K562 (cell line): ENCODE results near the gene CSRNP2. TPM values are rescaled to one million over a fixed set of nuclear protein-coding genes. Genes with fewer than 3 reads are reported as not detected.

Experiments used
- FOXJ2 ChIP-seq: fragments of 200-800 bp; sonication (Bioruptor generic); IDR thresholded peaks from 2 replicates; pipeline ENCODE4 v1.6.1; 2016; ENCODE audit warnings: missing genetic modification characterization, missing compliant biosample characterization
- JUNB ChIP-seq: fragments of 450-650 bp; formaldehyde crosslinking; conservative IDR thresholded peaks from 2 replicates; pipeline ENCODE4 v1.4.0; 2020; ENCODE audit warnings: mild to moderate bottlenecking
- KDM2B ChIP-seq: fragments of 250-450 bp; sonication (Bioruptor Pico); IDR thresholded peaks from 2 replicates; pipeline ENCODE4 v1.8.0; 2021; ENCODE audit warnings: mild to moderate bottlenecking, moderate library complexity
- NCOR1 ChIP-seq: fragments of 450-650 bp; IDR thresholded peaks from 2 replicates; pipeline ENCODE4 v1.6.1; 2016; ENCODE audit warnings: mild to moderate bottlenecking, moderate library complexity
- NFRKB ChIP-seq: fragments of 450-650 bp; IDR thresholded peaks from 2 replicates; pipeline ENCODE4 v1.6.1; 2016; ENCODE audit warnings: low read depth
- NR2F6 ChIP-seq: fragments of 450-650 bp; formaldehyde crosslinking; IDR thresholded peaks from 2 replicates; pipeline ENCODE4 v1.4.0; 2020; ENCODE audit warnings: mild to moderate bottlenecking
- PRPF4 ChIP-seq: fragments of 200-400 bp; formaldehyde crosslinking; IDR thresholded peaks from one replicate; pipeline ENCODE4 v1.6.1; 2017; ENCODE audit warnings: low read length, low read depth, mild to moderate bottlenecking; ENCODE audit not compliant: insufficient read depth, poor library complexity, severe bottlenecking
- SMAD2 ChIP-seq: fragments of 150-350 bp; IDR thresholded peaks from 2 replicates; pipeline ENCODE4 v1.6.1; 2014; ENCODE audit warnings: low read depth, mild to moderate bottlenecking, low read length
- SMARCE1 ChIP-seq: fragments of 450-650 bp; IDR thresholded peaks from 2 replicates; pipeline ENCODE4 v1.7.1; 2016; ENCODE audit warnings: mild to moderate bottlenecking
- STAT5B ChIP-seq: fragments of 250-450 bp; sonication (Bioruptor Pico); IDR thresholded peaks from 2 replicates; pipeline ENCODE4 v1.8.0; 2021; ENCODE audit warnings: mild to moderate bottlenecking, inconsistent platforms
- polyA plus RNA-seq, 8 experiments: library from polyadenylated mRNA; depleted of rRNA in 4 of 8; stranded (reverse) in 5 of 8; unstranded in 3 of 8; fragments of >200 nt; fragmentation: Nextera tagmentation in 2 of 8; fragmentation: Illumina TruSeq in 1 of 8; extraction: Ambion mirVana in 2 of 8; extraction: Trizol in 1 of 8; gene quantifications; 2 replicates each; pipeline versions ENCODE4 v1.2.1 to v1.2.3, GENCODE V29; 2011 to 2014; ENCODE audit warnings: inconsistent platforms in 1 of 8, missing spikeins in 1 of 8
- total RNA-seq, 7 experiments: library from RNA; depleted of rRNA in 6 of 7; stranded (reverse); fragments of >200 nt in 6 of 7; fragmentation: Illumina TruSeq in 2 of 7; extraction: Trizol in 2 of 7; gene quantifications; 2 replicates each; pipeline versions ENCODE4 v1.2.1 to v1.2.3, GENCODE V29; 2011 to 2021; ENCODE audit warnings: low replicate concordance in 1 of 7
- TF ChIP-seq, protein P1 (sequence below): fragments of 450-650 bp; IDR thresholded peaks from 2 replicates; pipeline ENCODE4 v1.6.1; 2016; ENCODE audit warnings: mild to moderate bottlenecking, moderate library complexity
- TF ChIP-seq, protein P2 (sequence below), 2 experiments: fragments of 450-650 bp in 1 of 2; sonication (generic) in 1 of 2; formaldehyde crosslinking in 1 of 2; IDR thresholded peaks in 1 of 2; conservative IDR thresholded peaks in 1 of 2; 2 replicates each; pipeline versions ENCODE4 v1.6.1 to v1.8.1; 2016 to 2023; ENCODE audit warnings: mild to moderate bottlenecking in 2 of 2, moderate library complexity in 2 of 2, inconsistent platforms in 1 of 2, missing genetic modification reagents in 1 of 2
- TF ChIP-seq, protein P3 (sequence below): fragments of 250-450 bp; sonication (Bioruptor Pico); IDR thresholded peaks from 2 replicates; pipeline ENCODE4 v1.5.1; 2021; ENCODE audit warnings: mild to moderate bottlenecking
- TF ChIP-seq, protein P4 (sequence below): fragments of 250-450 bp; sonication (Bioruptor Pico); IDR thresholded peaks from 2 replicates; pipeline ENCODE4 v1.5.0; 2020; ENCODE audit warnings: mild to moderate bottlenecking

Gene CSRNP2
- total and polyA plus RNA-seq, 9 of the 15 experiments (the other 6 are each of a cell fraction or from before 2014, with no cell fraction given): 1.6 to 13.9 (median 5.9) TPM

DNA sequence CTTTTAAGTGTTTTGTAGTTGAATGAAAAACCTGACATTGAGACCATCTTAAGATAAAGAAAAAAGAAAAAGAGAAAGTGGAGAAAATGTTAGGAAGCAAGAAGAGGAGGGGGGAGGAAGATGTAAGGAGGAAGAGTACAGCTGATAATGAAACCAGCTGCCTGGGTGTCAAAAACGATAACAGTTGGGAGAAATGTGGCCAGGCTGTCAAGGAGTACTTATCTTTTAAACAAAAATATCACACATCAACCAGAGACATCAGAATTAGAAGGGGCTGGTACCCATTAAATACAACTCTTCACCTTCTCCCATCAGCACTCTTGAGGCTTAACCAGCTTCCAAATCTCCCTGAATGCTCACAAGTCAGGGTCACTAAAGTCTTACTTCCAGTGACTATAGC, 61.7 kb downstream of the CSRNP2 start (continued):
- TF ChIP-seq, protein P1, sequence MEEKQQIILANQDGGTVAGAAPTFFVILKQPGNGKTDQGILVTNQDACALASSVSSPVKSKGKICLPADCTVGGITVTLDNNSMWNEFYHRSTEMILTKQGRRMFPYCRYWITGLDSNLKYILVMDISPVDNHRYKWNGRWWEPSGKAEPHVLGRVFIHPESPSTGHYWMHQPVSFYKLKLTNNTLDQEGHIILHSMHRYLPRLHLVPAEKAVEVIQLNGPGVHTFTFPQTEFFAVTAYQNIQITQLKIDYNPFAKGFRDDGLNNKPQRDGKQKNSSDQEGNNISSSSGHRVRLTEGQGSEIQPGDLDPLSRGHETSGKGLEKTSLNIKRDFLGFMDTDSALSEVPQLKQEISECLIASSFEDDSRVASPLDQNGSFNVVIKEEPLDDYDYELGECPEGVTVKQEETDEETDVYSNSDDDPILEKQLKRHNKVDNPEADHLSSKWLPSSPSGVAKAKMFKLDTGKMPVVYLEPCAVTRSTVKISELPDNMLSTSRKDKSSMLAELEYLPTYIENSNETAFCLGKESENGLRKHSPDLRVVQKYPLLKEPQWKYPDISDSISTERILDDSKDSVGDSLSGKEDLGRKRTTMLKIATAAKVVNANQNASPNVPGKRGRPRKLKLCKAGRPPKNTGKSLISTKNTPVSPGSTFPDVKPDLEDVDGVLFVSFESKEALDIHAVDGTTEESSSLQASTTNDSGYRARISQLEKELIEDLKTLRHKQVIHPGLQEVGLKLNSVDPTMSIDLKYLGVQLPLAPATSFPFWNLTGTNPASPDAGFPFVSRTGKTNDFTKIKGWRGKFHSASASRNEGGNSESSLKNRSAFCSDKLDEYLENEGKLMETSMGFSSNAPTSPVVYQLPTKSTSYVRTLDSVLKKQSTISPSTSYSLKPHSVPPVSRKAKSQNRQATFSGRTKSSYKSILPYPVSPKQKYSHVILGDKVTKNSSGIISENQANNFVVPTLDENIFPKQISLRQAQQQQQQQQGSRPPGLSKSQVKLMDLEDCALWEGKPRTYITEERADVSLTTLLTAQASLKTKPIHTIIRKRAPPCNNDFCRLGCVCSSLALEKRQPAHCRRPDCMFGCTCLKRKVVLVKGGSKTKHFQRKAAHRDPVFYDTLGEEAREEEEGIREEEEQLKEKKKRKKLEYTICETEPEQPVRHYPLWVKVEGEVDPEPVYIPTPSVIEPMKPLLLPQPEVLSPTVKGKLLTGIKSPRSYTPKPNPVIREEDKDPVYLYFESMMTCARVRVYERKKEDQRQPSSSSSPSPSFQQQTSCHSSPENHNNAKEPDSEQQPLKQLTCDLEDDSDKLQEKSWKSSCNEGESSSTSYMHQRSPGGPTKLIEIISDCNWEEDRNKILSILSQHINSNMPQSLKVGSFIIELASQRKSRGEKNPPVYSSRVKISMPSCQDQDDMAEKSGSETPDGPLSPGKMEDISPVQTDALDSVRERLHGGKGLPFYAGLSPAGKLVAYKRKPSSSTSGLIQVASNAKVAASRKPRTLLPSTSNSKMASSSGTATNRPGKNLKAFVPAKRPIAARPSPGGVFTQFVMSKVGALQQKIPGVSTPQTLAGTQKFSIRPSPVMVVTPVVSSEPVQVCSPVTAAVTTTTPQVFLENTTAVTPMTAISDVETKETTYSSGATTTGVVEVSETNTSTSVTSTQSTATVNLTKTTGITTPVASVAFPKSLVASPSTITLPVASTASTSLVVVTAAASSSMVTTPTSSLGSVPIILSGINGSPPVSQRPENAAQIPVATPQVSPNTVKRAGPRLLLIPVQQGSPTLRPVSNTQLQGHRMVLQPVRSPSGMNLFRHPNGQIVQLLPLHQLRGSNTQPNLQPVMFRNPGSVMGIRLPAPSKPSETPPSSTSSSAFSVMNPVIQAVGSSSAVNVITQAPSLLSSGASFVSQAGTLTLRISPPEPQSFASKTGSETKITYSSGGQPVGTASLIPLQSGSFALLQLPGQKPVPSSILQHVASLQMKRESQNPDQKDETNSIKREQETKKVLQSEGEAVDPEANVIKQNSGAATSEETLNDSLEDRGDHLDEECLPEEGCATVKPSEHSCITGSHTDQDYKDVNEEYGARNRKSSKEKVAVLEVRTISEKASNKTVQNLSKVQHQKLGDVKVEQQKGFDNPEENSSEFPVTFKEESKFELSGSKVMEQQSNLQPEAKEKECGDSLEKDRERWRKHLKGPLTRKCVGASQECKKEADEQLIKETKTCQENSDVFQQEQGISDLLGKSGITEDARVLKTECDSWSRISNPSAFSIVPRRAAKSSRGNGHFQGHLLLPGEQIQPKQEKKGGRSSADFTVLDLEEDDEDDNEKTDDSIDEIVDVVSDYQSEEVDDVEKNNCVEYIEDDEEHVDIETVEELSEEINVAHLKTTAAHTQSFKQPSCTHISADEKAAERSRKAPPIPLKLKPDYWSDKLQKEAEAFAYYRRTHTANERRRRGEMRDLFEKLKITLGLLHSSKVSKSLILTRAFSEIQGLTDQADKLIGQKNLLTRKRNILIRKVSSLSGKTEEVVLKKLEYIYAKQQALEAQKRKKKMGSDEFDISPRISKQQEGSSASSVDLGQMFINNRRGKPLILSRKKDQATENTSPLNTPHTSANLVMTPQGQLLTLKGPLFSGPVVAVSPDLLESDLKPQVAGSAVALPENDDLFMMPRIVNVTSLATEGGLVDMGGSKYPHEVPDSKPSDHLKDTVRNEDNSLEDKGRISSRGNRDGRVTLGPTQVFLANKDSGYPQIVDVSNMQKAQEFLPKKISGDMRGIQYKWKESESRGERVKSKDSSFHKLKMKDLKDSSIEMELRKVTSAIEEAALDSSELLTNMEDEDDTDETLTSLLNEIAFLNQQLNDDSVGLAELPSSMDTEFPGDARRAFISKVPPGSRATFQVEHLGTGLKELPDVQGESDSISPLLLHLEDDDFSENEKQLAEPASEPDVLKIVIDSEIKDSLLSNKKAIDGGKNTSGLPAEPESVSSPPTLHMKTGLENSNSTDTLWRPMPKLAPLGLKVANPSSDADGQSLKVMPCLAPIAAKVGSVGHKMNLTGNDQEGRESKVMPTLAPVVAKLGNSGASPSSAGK: no peak; the same call in 1 of the 2 replicates
- TF ChIP-seq FOXJ2 (tag): no peak
- TF ChIP-seq, protein P2, sequence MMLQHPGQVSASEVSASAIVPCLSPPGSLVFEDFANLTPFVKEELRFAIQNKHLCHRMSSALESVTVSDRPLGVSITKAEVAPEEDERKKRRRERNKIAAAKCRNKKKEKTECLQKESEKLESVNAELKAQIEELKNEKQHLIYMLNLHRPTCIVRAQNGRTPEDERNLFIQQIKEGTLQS (IDR thresholded peaks at IDR 0.05): no peak; the same call in 1 of the 2 replicates
- TF ChIP-seq, protein P2 (CRISPR knock-in tag; conservative IDR thresholded peaks at IDR 0.05): no peak
- TF ChIP-seq, protein P3, sequence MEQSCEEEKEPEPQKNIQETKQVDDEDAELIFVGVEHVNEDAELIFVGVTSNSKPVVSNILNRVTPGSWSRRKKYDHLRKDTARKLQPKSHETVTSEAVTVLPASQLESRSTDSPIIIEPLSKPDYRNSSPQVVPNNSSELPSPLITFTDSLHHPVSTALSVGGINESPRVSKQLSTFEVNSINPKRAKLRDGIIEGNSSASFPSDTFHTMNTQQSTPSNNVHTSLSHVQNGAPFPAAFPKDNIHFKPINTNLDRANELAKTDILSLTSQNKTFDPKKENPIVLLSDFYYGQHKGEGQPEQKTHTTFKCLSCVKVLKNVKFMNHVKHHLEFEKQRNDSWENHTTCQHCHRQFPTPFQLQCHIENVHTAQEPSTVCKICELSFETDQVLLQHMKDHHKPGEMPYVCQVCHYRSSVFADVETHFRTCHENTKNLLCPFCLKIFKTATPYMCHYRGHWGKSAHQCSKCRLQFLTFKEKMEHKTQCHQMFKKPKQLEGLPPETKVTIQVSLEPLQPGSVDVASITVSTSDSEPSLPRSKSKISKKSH (CRISPR knock-in tag): no peak
- no peak for TF ChIP-seq KDM2B (CRISPR knock-in tag)
- TF ChIP-seq JUNB (CRISPR knock-in tag): no peak
- TF ChIP-seq PRPF4: no peak
- peak; percentile 95 for TF ChIP-seq SMARCE1
- TF ChIP-seq NCOR1: peak; percentile 93
- no peak for TF ChIP-seq NFRKB
- TF ChIP-seq STAT5B (CRISPR knock-in tag): no peak
- TF ChIP-seq, protein P4, sequence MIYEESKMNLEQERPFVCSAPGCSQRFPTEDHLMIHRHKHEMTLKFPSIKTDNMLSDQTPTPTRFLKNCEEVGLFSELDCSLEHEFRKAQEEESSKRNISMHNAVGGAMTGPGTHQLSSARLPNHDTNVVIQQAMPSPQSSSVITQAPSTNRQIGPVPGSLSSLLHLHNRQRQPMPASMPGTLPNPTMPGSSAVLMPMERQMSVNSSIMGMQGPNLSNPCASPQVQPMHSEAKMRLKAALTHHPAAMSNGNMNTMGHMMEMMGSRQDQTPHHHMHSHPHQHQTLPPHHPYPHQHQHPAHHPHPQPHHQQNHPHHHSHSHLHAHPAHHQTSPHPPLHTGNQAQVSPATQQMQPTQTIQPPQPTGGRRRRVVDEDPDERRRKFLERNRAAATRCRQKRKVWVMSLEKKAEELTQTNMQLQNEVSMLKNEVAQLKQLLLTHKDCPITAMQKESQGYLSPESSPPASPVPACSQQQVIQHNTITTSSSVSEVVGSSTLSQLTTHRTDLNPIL (CRISPR knock-in tag): no peak
- no peak for TF ChIP-seq NR2F6 (CRISPR knock-in tag)
- TF ChIP-seq SMAD2: no peak
